H1 (cell line): ENCODE data around the gene SERPINB1. TPM values are rescaled to one million over a fixed set of nuclear protein-coding genes. Genes with fewer than 3 reads are reported as not detected.

ENCODE experiments used
- CTCF ChIA-PET: fragments of 300-600 bp; sonication (Branson Sonifier 250); formaldehyde crosslinking; loops from one replicate; lab custom pipeline; 2021; ENCODE audit not compliant: partially characterized antibody; lab: Charles Lee
- POLR2A ChIA-PET: fragments of 300-600 bp; sonication (Branson Sonifier 250); formaldehyde crosslinking; loops from one replicate; lab custom pipeline; 2021; ENCODE audit warnings: inconsistent platforms; ENCODE audit not compliant: partially characterized antibody; lab: Charles Lee
- DNase-seq, 2 experiments: peaks; one replicate each; pipeline versions ENCODE4 v3.0.0 to v3.0.0-alpha.2; 2010 to 2022; ENCODE audit warnings: low spot score in 2 of 2, low read depth in 1 of 2, mixed read lengths in 1 of 2
- FAIRE-seq: peaks from 2 replicates; lab custom pipeline; 2011; peaks lifted over from hg19 to GRCh38; lab: Jason Lieb, UNC
- H2AFZ ChIP-seq: 2 replicates; pipeline ENCODE4 v1.8.1; 2012; ENCODE audit warnings: low read length, inconsistent platforms
- H2AK5ac ChIP-seq: 2 replicates; pipeline ENCODE4 v1.6.1; 2013; ENCODE audit warnings: low read depth, low read length
- H2BK120ac ChIP-seq: replicated peaks from 2 replicates; pipeline ENCODE3; 2013; ENCODE audit warnings: low read depth, low read length, inconsistent platforms
- H2BK12ac ChIP-seq: 2 replicates; pipeline ENCODE4 v1.6.1; 2013; ENCODE audit warnings: low read depth, low read length
- H2BK15ac ChIP-seq: 2 replicates; pipeline ENCODE4 v1.6.1; 2013; ENCODE audit warnings: low read length
- H2BK20ac ChIP-seq: 2 replicates; pipeline ENCODE4 v1.6.1; 2013; ENCODE audit warnings: low read length
- H2BK5ac ChIP-seq: 2 replicates; pipeline ENCODE4 v1.6.1; 2013; ENCODE audit warnings: low read depth, low read length
- H3K14ac ChIP-seq: 2 replicates; pipeline ENCODE4 v1.6.1; 2013; ENCODE audit warnings: inconsistent platforms; ENCODE audit not compliant: insufficient read length
- H3K18ac ChIP-seq: 2 replicates; pipeline ENCODE4 v1.6.1; 2013; ENCODE audit warnings: low read length; ENCODE audit errors: extremely low read depth
- H3K23ac ChIP-seq: 2 replicates; pipeline ENCODE4 v1.6.1; 2013; ENCODE audit warnings: inconsistent platforms; ENCODE audit not compliant: insufficient read length
- H3K23me2 ChIP-seq: 2 replicates; pipeline ENCODE4 v1.6.1; 2013; ENCODE audit warnings: low read depth, low read length
- H3K27ac ChIP-seq: 2 replicates; pipeline ENCODE4 v1.6.1; 2011; ENCODE audit warnings: low read depth, low read length, inconsistent platforms
- H3K27me3 ChIP-seq, 4 experiments: replicated peaks in 1 of 4; 1 replicate in 1 of 4; 2 replicates in 3 of 4; pipeline versions ENCODE4 v1.6.1 to v1.8.1; 2011 to 2013; ENCODE audit warnings: low read length in 3 of 4, mild to moderate bottlenecking in 3 of 4, inconsistent platforms in 2 of 4, mixed read lengths in 2 of 4, moderate library complexity in 1 of 4; ENCODE audit not compliant: control insufficient read depth in 3 of 4, insufficient read depth in 3 of 4; ENCODE audit errors: extremely low read depth in 1 of 4
- H3K36me3 ChIP-seq, 4 experiments: 2 replicates each; pipeline versions ENCODE4 v1.6.1 to v1.8.1; 2011 to 2013; ENCODE audit warnings: mild to moderate bottlenecking in 4 of 4, low read length in 3 of 4, moderate library complexity in 2 of 4, control low read depth in 1 of 4, inconsistent platforms in 1 of 4; ENCODE audit not compliant: insufficient read depth in 4 of 4, control insufficient read depth in 2 of 4
- H3K4ac ChIP-seq: replicated peaks from 2 replicates; pipeline ENCODE3; 2013; ENCODE audit warnings: low read length, low read depth, mixed read lengths, inconsistent platforms; ENCODE audit not compliant: insufficient read length
- H3K4me1 ChIP-seq, 4 experiments: replicated peaks in 1 of 4; 1 replicate in 1 of 4; 2 replicates in 3 of 4; pipeline versions ENCODE4 v1.6.1 to v1.8.1; 2011 to 2013; ENCODE audit warnings: low read length in 3 of 4, inconsistent platforms in 2 of 4, mixed read lengths in 1 of 4; ENCODE audit not compliant: insufficient read depth in 4 of 4, control insufficient read depth in 3 of 4
- H3K4me2 ChIP-seq, 2 experiments: 2 replicates each; pipeline versions ENCODE4 v1.6.1 to v1.8.1; 2011 to 2013; ENCODE audit warnings: low read depth in 2 of 2, low read length in 2 of 2, control low read depth in 1 of 2, inconsistent platforms in 1 of 2, mild to moderate bottlenecking in 1 of 2; ENCODE audit not compliant: insufficient read depth in 1 of 2
- H3K4me3 ChIP-seq, 4 experiments: fragments of 200-600, 300-600 bp in 1 of 4; sonication (generic), shearing (Covaris generic), sonication (Bioruptor Twin) in 1 of 4; 2 replicates each; pipeline versions ENCODE4 v1.5.1 to v1.8.1; 2011 to 2016; ENCODE audit warnings: low read length in 4 of 4, low read depth in 3 of 4, control low read depth in 2 of 4, inconsistent platforms in 2 of 4, mild to moderate bottlenecking in 2 of 4, mixed read lengths in 1 of 4, moderate library complexity in 1 of 4; ENCODE audit not compliant: insufficient read depth in 2 of 4; ENCODE audit errors: extremely low read depth in 1 of 4
- H3K56ac ChIP-seq: replicated peaks from 2 replicates; pipeline ENCODE3; 2013; ENCODE audit warnings: low read depth, mild to moderate bottlenecking, mixed read lengths, low read length, inconsistent platforms; ENCODE audit not compliant: insufficient read length
- H3K79me1 ChIP-seq: 2 replicates; pipeline ENCODE4 v1.6.1; 2013; ENCODE audit warnings: low read depth, low read length, control low read depth
- H3K79me2 ChIP-seq, 2 experiments: 2 replicates each; pipeline versions ENCODE4 v1.6.1 to v1.8.1; 2012 to 2013; ENCODE audit warnings: low read length in 2 of 2, mild to moderate bottlenecking in 2 of 2, inconsistent platforms in 1 of 2; ENCODE audit not compliant: insufficient read depth in 2 of 2, control insufficient read depth in 1 of 2
- H3K9ac ChIP-seq, 4 experiments: replicated peaks in 1 of 4; 1 replicate in 1 of 4; 2 replicates in 3 of 4; pipeline versions ENCODE4 v1.6.1 to v1.8.1; 2011 to 2013; ENCODE audit warnings: low read depth in 3 of 4, low read length in 3 of 4, control low read depth in 2 of 4, mild to moderate bottlenecking in 2 of 4, moderate library complexity in 2 of 4, inconsistent platforms in 1 of 4; ENCODE audit errors: extremely low read depth in 1 of 4
- H3K9me3 ChIP-seq, 2 experiments: 2 replicates each; pipeline versions ENCODE4 v1.6.1 to v1.8.1; 2012 to 2013; ENCODE audit warnings: mild to moderate bottlenecking in 2 of 2, moderate library complexity in 2 of 2, control low read depth in 1 of 2, inconsistent platforms in 1 of 2, low read depth in 1 of 2, low read length in 1 of 2, mixed read lengths in 1 of 2; ENCODE audit not compliant: insufficient read depth in 2 of 2
- H4K20me1 ChIP-seq, 2 experiments: replicated peaks in 1 of 2; 2 replicates each; pipeline versions ENCODE3 to v1.8.1; 2011 to 2013; ENCODE audit warnings: inconsistent platforms in 2 of 2, low read length in 2 of 2, mild to moderate bottlenecking in 1 of 2; ENCODE audit not compliant: insufficient read depth in 2 of 2, control insufficient read depth in 1 of 2
- H4K5ac ChIP-seq: 2 replicates; pipeline ENCODE4 v1.6.1; 2013; ENCODE audit warnings: low read length, low read depth, mixed read lengths, inconsistent platforms; ENCODE audit not compliant: insufficient read length
- H4K8ac ChIP-seq: 2 replicates; pipeline ENCODE4 v1.8.0; 2013; ENCODE audit warnings: mild to moderate bottlenecking, moderate library complexity, low read length, inconsistent platforms; ENCODE audit not compliant: insufficient read depth; ENCODE audit errors: extremely low read depth
- H4K91ac ChIP-seq: replicated peaks from 2 replicates; pipeline ENCODE3; 2013; ENCODE audit warnings: low read length, mixed read lengths, inconsistent platforms; ENCODE audit not compliant: insufficient read length
- BRCA1 ChIP-seq: IDR thresholded peaks from 2 replicates; pipeline ENCODE4 v1.6.1; 2012; ENCODE audit warnings: low read depth, low read length, improper control_type of control experiment
- CBX8 ChIP-seq: fragments of 300-800, 300-1000 bp; sonication (generic); IDR thresholded peaks from 2 replicates; pipeline ENCODE4 v1.7.1; 2016; ENCODE audit warnings: low read depth, low read length, borderline replicate concordance
- E2F6 ChIP-seq: IDR thresholded peaks from 2 replicates; pipeline ENCODE4 v1.6.1; 2012; ENCODE audit warnings: inconsistent platforms
- HDAC2 ChIP-seq, 2 experiments: fragments of 300-600 bp in 1 of 2; sonication (generic) in 1 of 2; IDR thresholded peaks; 2 replicates each; pipeline ENCODE4 v1.6.1; 2011 to 2012; ENCODE audit warnings: low read depth in 2 of 2, low read length in 2 of 2, mild to moderate bottlenecking in 2 of 2, moderate library complexity in 2 of 2, borderline replicate concordance in 1 of 2, inconsistent platforms in 1 of 2
- MAX ChIP-seq: IDR thresholded peaks from 2 replicates; pipeline ENCODE4 v1.6.1; 2012; ENCODE audit warnings: inconsistent platforms
- PHF8 ChIP-seq: fragments of 200-600 bp; sonication (generic); conservative IDR thresholded peaks from 2 replicates; pipeline ENCODE4 v1.7.1; 2012; ENCODE audit warnings: low read depth, mild to moderate bottlenecking, inconsistent platforms, low read length, moderate library complexity
- POLR2A ChIP-seq, 2 experiments: IDR thresholded peaks; 1 replicate in 1 of 2; 2 replicates in 1 of 2; pipeline ENCODE4 v1.6.1; 2011; ENCODE audit warnings: low read depth in 2 of 2, low read length in 2 of 2, mild to moderate bottlenecking in 2 of 2; ENCODE audit errors: control extremely low read depth in 1 of 2
- POLR2AphosphoS5 ChIP-seq: IDR thresholded peaks from 2 replicates; pipeline ENCODE4 v1.6.1; 2011; ENCODE audit warnings: low read depth, low read length
- RNF2 ChIP-seq: fragments of 200-900, 300-1000 bp; sonication (generic); IDR thresholded peaks from 2 replicates; pipeline ENCODE4 v1.7.1; 2016; ENCODE audit warnings: borderline replicate concordance, low read depth, mild to moderate bottlenecking, antibody characterized with exemption, low read length; ENCODE audit not compliant: poor library complexity, severe bottlenecking; ENCODE audit errors: missing control alignments
- SIN3A ChIP-seq, 2 experiments: IDR thresholded peaks in 1 of 2; conservative IDR thresholded peaks in 1 of 2; 2 replicates each; pipeline ENCODE4 v1.6.1; 2011 to 2012; ENCODE audit warnings: low read length in 2 of 2, improper control_type of control experiment in 1 of 2, low read depth in 1 of 2, mild to moderate bottlenecking in 1 of 2
- ZNF274 ChIP-seq: IDR thresholded peaks from 2 replicates; pipeline ENCODE4 v1.7.0; 2012; ENCODE audit warnings: low read length, borderline replicate concordance; ENCODE audit errors: extremely low read depth
- WGBS, 2 experiments: shearing (Covaris generic) in 1 of 2; methylation state at CpG; one replicate each; pipeline versions ENCODE4 v1.1.6 to v1.1.7; 2013 to 2015; ENCODE audit warnings: low lambda C conversion rate in 2 of 2, mixed read lengths in 2 of 2, inconsistent platforms in 1 of 2, low coverage in 1 of 2, missing lambda C conversion rate in 1 of 2; ENCODE audit not compliant: insufficient replicate concordance in 2 of 2, insufficient coverage in 1 of 2, insufficient read length in 1 of 2; ENCODE audit errors: extremely low coverage in 1 of 2, missing lambda C conversion rate in 1 of 2; 5-methylcytosine and 5-hydroxymethylcytosine counted together
- polyA plus RNA-seq, 7 experiments: library from polyadenylated mRNA; depleted of rRNA in 3 of 7; stranded (reverse) in 5 of 7; unstranded in 2 of 7; fragments of >200 nt in 5 of 7; fragments of 200-250 nt in 2 of 7; gene quantifications; 1 replicate in 5 of 7; 2 replicates in 1 of 7; 4 replicates in 1 of 7; pipeline versions ENCODE4 v1.2.1 to v1.2.3, GENCODE V29; 2011 to 2013; ENCODE audit warnings: missing spikeins in 2 of 7, mixed read lengths in 2 of 7
- total RNA-seq: library from RNA; stranded (reverse); fragmentation: NEBNext Ultra II Directional; extraction: Animal tissue kit (Norgen Biotek cat#: 25700); gene quantifications from 2 replicates; pipeline ENCODE4 v1.2.1, GENCODE V29; 2021

The SERPINB1 gene
- total and polyA plus RNA-seq, 2 of the 8 experiments (the other 6 are each of a cell fraction or from before 2014, with no cell fraction given) = 8.1 to 17.3 TPM

GRCh38 chr6:2848851-2849250, 7.2 kb upstream of the SERPINB1 start:
- no peak for FAIRE-seq
- POLR2A ChIA-PET = interaction anchor here (0.7 to 1.2 kb wide), 5 partner anchors 14 to 54 kb away, joined by 3 to 6 read pairs (median 3); partner anchors contain the start of gene SERPINB9
- no peak overlapping the region; a peak in 1 of 4 replicates for H3K4me2 ChIP-seq
- TF ChIP-seq MAX = peak; percentile 55; the same call in 1 of the 2 replicates
- peak; percentile 43 for TF ChIP-seq POLR2AphosphoS5
- no peak for TF ChIP-seq PHF8
- no peak for TF ChIP-seq CBX8
- TF ChIP-seq SIN3A (conservative IDR thresholded peaks at IDR 0.05 in 1 of 2, IDR thresholded peaks at IDR 0.05 in 1 of 2; ENCODE audit: low read depth in 1 of 2, low read length in 2 of 2) = no peak
- no peak for TF ChIP-seq BRCA1
- 0 out of 2 replicates have a peak, but pooled peaks have one; percentile 16 for TF ChIP-seq E2F6
- no peak for TF ChIP-seq ZNF274
- TF ChIP-seq POLR2A (IDR thresholded peaks at IDR 0.05; ENCODE audit: control extremely low read depth in 1 of 2, low read depth in 2 of 2, low read length in 2 of 2) = peak in 1 of 2 experiments; percentile 62; a peak in 1 of 3 replicates
- TF ChIP-seq RNF2 = no peak
- TF ChIP-seq HDAC2 (IDR thresholded peaks at IDR 0.05; ENCODE audit: borderline replicate concordance in 1 of 2, low read depth in 2 of 2, low read length in 2 of 2) = no peak

More at GRCh38 chr6:2848851-2849250, 7.2 kb upstream of the SERPINB1 start:
- Histone ChIP-seq H3K56ac (no peak overlapping the region), H2AK5ac (peak overlapping the region; percentile 18; the same call in 1 of the 2 replicates), H3K4me1 (peaks cover 4 to 25% (median 9%) of the 10 kb centered on the region in 4 experiments), H3K23me2 (peaks cover 3% of the 10 kb centered on the region; the same call in 1 of the 2 replicates), H3K36me3 (no peaks in the 10 kb centered on the region), H3K79me1 (no peaks in the 10 kb centered on the region), H4K20me1 (no peaks in the 10 kb centered on the region), H2BK5ac (peak overlapping the region; percentile 36), H3K9me3 (no peaks in the 10 kb centered on the region), H2BK12ac (peak overlapping the region; percentile 69), H3K14ac (no peak overlapping the region), H4K91ac (peak overlapping the region; percentile 13), H3K79me2 (no peaks in the 10 kb centered on the region), H3K18ac (peak overlapping the region; percentile 26; the same call in 1 of the 2 replicates), H2AFZ (peak overlapping the region; percentile 30; the same call in 1 of the 2 replicates), H3K27ac (no peak overlapping the region), H2BK120ac (peak overlapping the region; percentile 1), H2BK15ac (no peak overlapping the region), H3K27me3 (no peaks in the 10 kb centered on the region), H4K5ac (peak overlapping the region; percentile 26), H3K4ac (no peak overlapping the region), H2BK20ac (no peak overlapping the region; the same call in 1 of the 2 replicates), H3K4me3 (no peak overlapping the region), H3K23ac (no peak overlapping the region), H4K8ac (0 out of 2 replicates have a peak overlapping the region, but pooled peaks have one; percentile 65), H3K9ac (no peak overlapping the region)
- 58% methylated on average over 10 of the region's 10 CpGs; no CpG with 5 or more reads in 1 of the 2 experiments for WGBS, 2 experiments
- CTCF ChIA-PET = interaction anchor here (0.8 to 7.7 kb wide), 6 partner anchors 17 to 139 kb away, joined by 3 to 129 read pairs (median 4); no protein-coding TSS in a partner anchor
- no peak for DNase-seq
